Adrenal gland (tissue), 12 donors: Measurements from ENCODE around the gene SDCCAG8. TPM values are rescaled to one million over a fixed set of nuclear protein-coding genes. Genes with fewer than 3 reads are reported as not detected.

Experiments
- DNase-seq, 7 donors: peaks; one replicate each; pipeline ENCODE4 v3.0.0-alpha.2; 2019 to 2020
- H3K27ac ChIP-seq, 5 donors: fragments of 200-600 bp; sonication (generic) in 4 of 5; 1 replicate in 3 of 5; 2 replicates in 2 of 5; pipeline versions ENCODE4 v1.5.1 to v1.8.0; 2016 to 2020; ENCODE audit warnings: mild to moderate bottlenecking in 1 of 5
- H3K27me3 ChIP-seq: fragments of 200-600 bp; 2 replicates; pipeline ENCODE4 v1.8.0; 2021
- H3K36me3 ChIP-seq, 2 donors: fragments of 200-600 bp; replicated peaks in 1 of 2; 1 replicate in 1 of 2; 2 replicates in 1 of 2; pipeline versions ENCODE4 v1.5.1 to v1.8.0; 2018 to 2022
- H3K4me1 ChIP-seq, 2 donors: fragments of 200-600 bp; replicated peaks in 1 of 2; 1 replicate in 1 of 2; 2 replicates in 1 of 2; pipeline versions ENCODE4 v1.5.1 to v1.8.0; 2018 to 2021
- H3K4me3 ChIP-seq, 4 donors: fragments of 200-600 bp; sonication (generic) in 3 of 4; one replicate each; pipeline ENCODE4 v1.5.1; 2016 to 2018
- H3K9me3 ChIP-seq, 3 donors: fragments of 200-600 bp; sonication (generic) in 1 of 3; replicated peaks in 1 of 3; 1 replicate in 2 of 3; 2 replicates in 1 of 3; pipeline versions ENCODE4 v1.5.1 to v1.8.0; 2016 to 2021
- POLR2A ChIP-seq, 2 donors: fragments of 450-650 bp; IDR thresholded peaks; one replicate each; pipeline ENCODE4 v1.6.1; 2017; ENCODE audit warnings: antibody characterized with exemption in 2 of 2, mild to moderate bottlenecking in 2 of 2, moderate library complexity in 1 of 2
- WGBS, 4 donors: extraction: QIAGEN DNeasy Blood & Tissue Kit in 2 of 4; methylation state at CpG; one replicate each; pipeline versions ENCODE4 v1.1.5 to v1.1.7; 2013 to 2017; 5-methylcytosine and 5-hydroxymethylcytosine counted together
- intact Hi-C, 2 donors: fragments of 100-400 bp; cut with DNase I; formaldehyde crosslinking; loops; one replicate each; pipeline versions ENCODE4 v1.14.1 to v1.15.0; 2022 to 2023
- polyA plus RNA-seq, 3 donors: library from polyadenylated mRNA; stranded (reverse); fragments of 200-250 nt in 2 of 3; fragments of 350-450 nt in 1 of 3; fragmentation: Illumina TruSeq in 1 of 3; extraction: RNeasy Lipid Tissue Mini Kit (QIAGEN cat#74804) in 1 of 3; gene quantifications; one replicate each; pipeline ENCODE4 v1.2.3, GENCODE V29; 2013 to 2014
- total RNA-seq, 9 donors: library from RNA; depleted of rRNA in 4 of 9; stranded (reverse); fragments of >200 nt in 4 of 9; fragments of 120-200 nt in 1 of 9; fragmentation: NEBNext Ultra II Directional in 1 of 9; extraction: Animal tissue kit (Norgen Biotek cat#: 25700) in 1 of 9; gene quantifications; one replicate each; pipeline versions ENCODE4 v1.1.0 to v1.2.4, GENCODE V29; 2013 to 2023
- TF ChIP-seq, protein P1 (sequence below), 6 experiments: fragments of 450-650 bp in 4 of 6; fragments of 200-600 bp in 2 of 6; sonication (generic) in 1 of 6; IDR thresholded peaks; 1 replicate in 5 of 6; 2 replicates in 1 of 6; pipeline versions ENCODE4 v1.5.1 to v1.8.0; 2016 to 2021; ENCODE audit warnings: antibody characterized with exemption in 6 of 6, mild to moderate bottlenecking in 2 of 6, moderate library complexity in 1 of 6
- donor health status: healthy with polysubstance abuse.
- donor health status: Bipolar disorder and iron deficiency.
- donor health status: DM: yes; HTN: yes; CAD: no.
- donor health status: DM: no; HTN: no; CAD: no.
- donor health status: DM: no; HTN: no; CAD: no.
- donor health status: DM: yes; HTN: yes; CAD: no.

SDCCAG8 gene
- total and polyA plus RNA-seq, 12 donors = 22.5 to 60.9 (median 44.1) TPM

- H3K4me3 ChIP-seq = no peak overlapping the region
- intact Hi-C loops = no loop called here
- H3K27ac ChIP-seq = no peak overlapping the region
- no peaks in the 10 kb centered on the region for H3K27me3 ChIP-seq
- WGBS, 4 donors = 60 to 67% (median 64%) methylated on average over 4 of the region's 4 CpGs
- no peak for TF ChIP-seq POLR2A (IDR thresholded peaks at IDR 0.05)
- TF ChIP-seq, protein P1, sequence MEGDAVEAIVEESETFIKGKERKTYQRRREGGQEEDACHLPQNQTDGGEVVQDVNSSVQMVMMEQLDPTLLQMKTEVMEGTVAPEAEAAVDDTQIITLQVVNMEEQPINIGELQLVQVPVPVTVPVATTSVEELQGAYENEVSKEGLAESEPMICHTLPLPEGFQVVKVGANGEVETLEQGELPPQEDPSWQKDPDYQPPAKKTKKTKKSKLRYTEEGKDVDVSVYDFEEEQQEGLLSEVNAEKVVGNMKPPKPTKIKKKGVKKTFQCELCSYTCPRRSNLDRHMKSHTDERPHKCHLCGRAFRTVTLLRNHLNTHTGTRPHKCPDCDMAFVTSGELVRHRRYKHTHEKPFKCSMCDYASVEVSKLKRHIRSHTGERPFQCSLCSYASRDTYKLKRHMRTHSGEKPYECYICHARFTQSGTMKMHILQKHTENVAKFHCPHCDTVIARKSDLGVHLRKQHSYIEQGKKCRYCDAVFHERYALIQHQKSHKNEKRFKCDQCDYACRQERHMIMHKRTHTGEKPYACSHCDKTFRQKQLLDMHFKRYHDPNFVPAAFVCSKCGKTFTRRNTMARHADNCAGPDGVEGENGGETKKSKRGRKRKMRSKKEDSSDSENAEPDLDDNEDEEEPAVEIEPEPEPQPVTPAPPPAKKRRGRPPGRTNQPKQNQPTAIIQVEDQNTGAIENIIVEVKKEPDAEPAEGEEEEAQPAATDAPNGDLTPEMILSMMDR (IDR thresholded peaks at IDR 0.05) = no peak
- H3K4me1 ChIP-seq = peaks cover 27 to 45% of the 10 kb centered on the region in 2 donors
- H3K36me3 ChIP-seq = no peaks in the 10 kb centered on the region
- no peak for DNase-seq
- H3K9me3 ChIP-seq = no peaks in the 10 kb centered on the region
Measured at GRCh38 chr1:243236604-243237252, 19.1 kb upstream of the SDCCAG8 start.

DNA sequence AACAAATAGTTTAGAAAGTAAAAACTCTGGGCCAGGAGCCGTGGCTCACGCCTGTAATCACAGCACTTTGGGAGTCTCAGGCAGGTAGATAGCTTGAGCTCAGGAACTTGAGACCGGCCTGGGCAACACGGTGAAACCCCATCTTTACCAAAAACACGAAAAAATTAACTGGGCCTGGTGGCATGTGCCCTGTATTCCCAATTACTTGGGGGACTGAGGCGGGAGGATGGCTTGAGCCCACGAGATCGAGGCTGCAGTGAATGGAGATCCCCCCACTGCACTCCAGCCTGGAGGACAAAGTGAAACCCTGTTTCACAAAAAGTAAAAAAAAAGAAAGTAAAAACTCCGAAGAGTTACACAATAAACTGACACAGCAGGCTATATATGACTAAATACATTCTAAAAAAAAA is 11.4 kb upstream of the SDCCAG8 start:
- DNase-seq = no peak
- WGBS, 4 donors = 69 to 83% (median 81%) methylated on average over 9 of the region's 9 CpGs
- Histone ChIP-seq H3K36me3 (no peaks in the 10 kb centered on the region), H3K4me1 (peaks cover 8 to 29% of the 10 kb centered on the region in 2 donors), H3K27me3 (no peaks in the 10 kb centered on the region), H3K27ac (no peak overlapping the region), H3K9me3 (no peaks in the 10 kb centered on the region), H3K4me3 (no peak overlapping the region)
- TF ChIP-seq, protein P1 (IDR thresholded peaks at IDR 0.05) = no peak
- no peak for TF ChIP-seq POLR2A (IDR thresholded peaks at IDR 0.05)
- intact Hi-C loops = no loop called here

GRCh38 chr1:243246916-243247315 is 8.9 kb upstream of the SDCCAG8 start:
- peak overlapping the region in 4 of 5 donors; percentile 33 to 67 (median 47) for H3K27ac ChIP-seq

GRCh38 chr1:243247901-243248300 is 7.9 kb upstream of the SDCCAG8 start:
- 82 to 86% (median 86%) methylated on average over 3 of the region's 3 CpGs for WGBS, 4 donors
- Histone ChIP-seq H3K4me3 (no peak overlapping the region), H3K36me3 (no peaks in the 10 kb centered on the region), H3K4me1 (peaks cover 10 to 49% of the 10 kb centered on the region in 2 donors), H3K9me3 (no peaks in the 10 kb centered on the region), H3K27ac (peak overlapping the region in 2 of 5 donors; percentile 49 to 67), H3K27me3 (no peaks in the 10 kb centered on the region)
- intact Hi-C loops = no loop called here
- DNase-seq = no peak
- TF ChIP-seq, protein P1 (IDR thresholded peaks at IDR 0.05) = no peak
- TF ChIP-seq POLR2A (IDR thresholded peaks at IDR 0.05) = no peak

More at GRCh38 chr1:243246916-243247315, 8.9 kb upstream of the SDCCAG8 start:
- H3K9me3 ChIP-seq = no peaks in the 10 kb centered on the region
- intact Hi-C loops = no loop called here
- DNase-seq = peak in 2 of 7 donors; percentile 11 to 21
- no peak overlapping the region for H3K4me3 ChIP-seq
- H3K4me1 ChIP-seq = peaks cover 5 to 39% of the 10 kb centered on the region in 2 donors
- no peaks in the 10 kb centered on the region for H3K36me3 ChIP-seq
- WGBS, 4 donors = 73 to 86% (median 77%) methylated on average over 1 of the region's 1 CpG
- no peaks in the 10 kb centered on the region for H3K27me3 ChIP-seq
- TF ChIP-seq, protein P1 (IDR thresholded peaks at IDR 0.05) = no peak
